ENCODE measurements around the gene TPSAB1.

TPSAB1 gene

GRCh38 chr16:1281517-1281916 is 41.0 kb downstream of the TPSAB1 start:
- in situ Hi-C loops (cut with MboI; ENCODE audit: low sequenced_read_pairs): no loop called here

- in situ Hi-C loops (cut with MboI; ENCODE audit: low sequenced_read_pairs): no loop called here
Observed at GRCh38 chr16:1282324-1282973, 41.9 kb downstream of the TPSAB1 start.

DNA sequence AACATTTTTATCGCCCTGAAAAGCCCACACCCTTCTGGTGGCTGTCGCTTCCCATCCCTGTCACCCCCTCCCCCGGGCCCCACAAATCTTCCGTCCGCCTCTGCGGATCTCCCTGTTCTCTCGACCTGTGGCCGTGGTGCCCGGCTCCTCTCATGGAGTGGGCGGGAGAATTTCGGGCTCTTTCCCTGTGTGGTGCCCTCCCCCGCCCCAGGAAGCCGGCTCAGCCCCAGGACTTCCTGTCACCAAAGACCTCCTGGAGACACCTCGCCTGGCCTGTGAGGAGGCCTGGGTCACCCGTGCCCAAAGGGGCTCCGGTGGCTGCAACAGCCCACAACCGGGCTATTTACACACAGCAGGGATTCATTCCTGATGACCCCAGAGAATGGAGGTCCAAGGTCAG is 42.8 kb downstream of the TPSAB1 start:
- in situ Hi-C loops (cut with MboI; ENCODE audit: low sequenced_read_pairs): no loop called here

DNA sequence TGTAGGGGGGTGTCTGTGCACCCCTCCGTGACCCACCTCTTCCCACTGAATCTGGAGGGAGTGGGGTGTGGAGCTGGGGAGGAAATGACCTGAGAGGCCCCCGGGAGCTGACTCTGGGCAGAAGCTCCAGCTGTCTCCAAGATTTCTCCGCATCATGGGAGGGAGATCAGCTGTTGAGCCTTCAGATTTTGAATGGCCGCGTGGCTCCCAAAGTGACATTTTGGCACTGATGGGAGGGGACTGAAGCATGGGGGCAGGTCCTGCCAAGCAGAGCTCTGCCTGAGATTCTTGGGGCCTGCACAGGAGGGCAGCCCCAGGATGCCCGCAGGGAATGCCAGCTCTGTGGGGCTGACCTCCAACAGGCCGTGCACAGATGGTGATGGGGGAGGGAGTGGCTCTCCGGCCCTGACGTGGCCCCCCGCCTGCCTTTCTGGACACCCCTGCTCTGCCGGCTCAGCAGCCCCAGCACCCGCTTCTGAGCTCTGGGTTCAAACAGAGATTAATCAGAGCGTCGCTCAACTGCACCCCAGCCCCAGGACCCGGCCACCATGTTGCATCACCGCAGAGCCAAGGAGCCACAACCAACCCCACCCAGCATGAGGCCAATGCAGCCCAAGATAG is 43.6 kb downstream of the TPSAB1 start:
- in situ Hi-C loops (cut with MboI; ENCODE audit: low sequenced_read_pairs): no loop called here

DNA sequence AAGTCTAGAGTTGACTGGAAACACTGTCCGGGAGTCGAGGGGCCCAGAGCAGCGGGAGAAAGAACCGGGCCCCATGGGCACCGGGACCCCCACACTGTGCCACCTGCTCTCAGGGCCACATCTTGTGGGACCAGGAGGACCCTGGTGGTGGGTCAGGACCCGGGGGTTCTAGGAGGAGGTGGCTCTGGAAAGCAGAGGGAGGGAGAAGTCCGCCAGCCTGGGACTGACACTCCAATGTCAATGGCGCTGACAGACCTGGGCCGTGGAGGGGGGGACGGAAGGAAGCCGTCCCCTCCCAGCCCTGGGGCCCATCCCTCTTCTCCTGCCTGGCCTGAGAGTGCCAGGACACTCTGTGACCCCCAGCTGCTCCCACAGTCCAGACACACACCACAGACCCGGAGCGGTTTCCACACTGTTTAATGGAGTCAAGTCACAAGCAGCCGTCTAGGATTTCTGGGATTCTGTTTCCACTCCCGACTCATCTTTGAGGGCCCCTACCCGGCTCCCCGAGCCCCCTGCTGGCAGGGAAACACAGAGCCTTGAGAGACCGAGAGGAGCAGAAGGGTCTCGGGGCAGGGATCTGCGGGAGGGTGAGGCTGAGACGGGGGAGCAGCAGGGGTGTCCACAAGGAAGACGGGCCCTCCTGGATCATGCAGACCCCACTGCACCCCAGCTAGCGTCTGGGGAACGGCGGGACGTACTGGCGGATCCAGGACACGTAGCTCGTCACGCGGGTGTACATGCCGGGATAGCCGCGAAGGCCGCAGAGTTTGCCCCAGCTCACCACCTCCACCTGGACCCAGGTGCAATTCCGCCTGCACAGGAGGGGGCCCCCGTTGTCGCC is 45.4 kb downstream of the TPSAB1 start:
- in situ Hi-C loops (cut with MboI; ENCODE audit: low sequenced_read_pairs): no loop called here

DNA sequence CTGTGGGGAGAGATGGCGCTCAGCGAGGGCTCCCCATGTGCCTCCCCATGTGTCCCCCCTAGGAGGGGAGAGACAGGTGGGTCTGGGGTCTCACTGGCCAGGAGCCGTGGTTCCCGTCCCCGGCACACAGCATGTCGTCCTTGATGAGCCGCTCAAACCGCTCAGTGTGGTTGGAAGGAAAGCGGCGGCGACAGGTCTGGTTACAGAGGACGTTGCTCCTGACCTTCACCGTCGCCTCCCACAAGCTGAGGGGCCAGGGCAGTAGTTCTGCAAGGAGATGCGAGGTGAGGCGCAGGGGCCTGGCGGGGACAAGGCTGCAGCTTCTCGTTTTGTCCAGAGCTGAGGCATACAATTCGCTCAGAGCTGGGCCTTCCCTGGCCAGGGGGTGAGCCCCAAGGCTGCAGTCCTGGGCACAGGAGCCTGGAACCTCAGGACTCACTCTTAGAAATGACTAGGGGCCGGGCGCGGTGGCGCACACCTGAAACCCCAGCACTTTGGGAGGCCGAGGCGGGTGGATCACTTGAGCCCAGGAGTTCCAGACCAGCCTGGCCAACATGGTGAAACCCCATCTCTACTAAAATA is 46.1 kb downstream of the TPSAB1 start:
- in situ Hi-C loops (cut with MboI; ENCODE audit: low sequenced_read_pairs): no loop called here

DNA sequence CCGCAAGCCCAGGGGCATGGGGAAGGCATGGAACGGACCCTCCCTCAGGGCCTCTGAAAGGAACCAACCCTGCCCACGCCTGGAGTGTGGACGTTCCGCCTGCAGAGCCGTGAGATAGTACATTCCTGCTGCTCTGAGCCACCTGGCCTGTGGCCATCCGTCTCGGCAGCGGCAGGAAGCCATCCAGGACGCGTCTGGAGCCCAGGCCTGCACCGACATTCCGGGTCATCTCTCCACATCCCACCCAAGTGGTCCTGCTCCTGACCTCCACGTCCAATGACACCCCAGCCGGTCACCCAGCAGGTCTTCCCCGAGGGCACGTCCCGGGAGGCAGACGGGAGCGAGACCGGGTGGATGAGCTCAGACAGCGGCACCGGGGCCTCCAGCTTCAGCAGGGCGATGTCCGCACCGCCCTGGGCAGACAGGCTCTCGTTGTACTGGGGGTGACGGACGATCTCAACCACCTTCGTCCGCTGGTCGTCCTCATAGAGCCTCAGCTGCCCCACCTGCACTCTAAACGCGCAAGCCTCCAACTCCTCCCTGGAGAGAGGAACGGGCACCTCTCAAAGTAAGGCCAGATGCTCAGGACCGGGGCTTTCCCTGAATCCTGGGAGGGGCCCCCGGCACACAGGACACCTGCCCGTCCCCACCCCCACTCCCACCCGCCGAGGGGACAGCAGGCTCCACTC is 47.6 kb downstream of the TPSAB1 start:
- in situ Hi-C loops (cut with MboI; ENCODE audit: low sequenced_read_pairs): no loop called here

- in situ Hi-C loops (cut with MboI; ENCODE audit: low sequenced_read_pairs): no loop called here
Observed at GRCh38 chr16:1288813-1289476, 48.4 kb downstream of the TPSAB1 start.

DNA sequence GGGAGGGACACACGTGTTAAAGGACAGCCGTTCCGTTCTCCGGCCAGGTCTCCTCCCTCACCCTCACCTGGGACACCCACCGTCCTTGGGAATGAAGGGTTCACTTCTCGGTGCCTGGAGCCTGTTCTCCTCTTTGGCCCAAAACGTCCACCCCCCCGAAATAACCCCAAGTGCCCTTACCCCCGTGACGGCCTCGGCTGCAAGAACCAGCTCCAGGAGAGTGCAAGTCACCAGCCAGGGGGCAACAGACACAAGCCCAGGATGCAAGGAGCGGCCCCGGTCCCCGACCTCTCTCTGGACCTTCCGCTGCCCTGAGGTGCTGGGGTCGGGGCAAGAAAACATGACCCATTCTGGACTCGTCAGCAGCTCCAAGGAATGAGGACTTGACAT is 49.0 kb downstream of the TPSAB1 start:
- in situ Hi-C loops (cut with MboI; ENCODE audit: low sequenced_read_pairs): no loop called here

DNA sequence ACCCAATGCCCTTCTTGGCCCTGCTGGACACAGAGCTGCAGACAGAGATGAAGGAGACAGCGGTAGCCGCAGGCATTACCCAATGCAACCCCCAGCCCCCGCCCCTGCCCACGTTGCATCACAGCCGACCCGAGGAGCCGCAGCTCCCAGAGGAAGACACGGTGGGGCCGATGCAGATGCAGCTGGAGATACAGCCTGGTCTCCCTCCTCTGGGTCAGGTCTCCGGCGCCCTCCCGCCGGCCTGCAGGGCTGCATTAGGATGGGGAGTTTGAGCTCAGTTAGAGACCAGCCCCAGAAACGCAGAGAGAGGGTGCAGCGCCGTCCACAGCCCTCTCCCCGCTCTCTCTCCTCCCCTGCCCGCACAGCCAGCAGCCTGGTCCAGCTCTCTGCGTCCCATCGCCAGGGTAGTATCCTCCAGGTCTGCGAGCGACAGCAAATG is 49.6 kb downstream of the TPSAB1 start:
- in situ Hi-C loops (cut with MboI; ENCODE audit: low sequenced_read_pairs): no loop called here

GRCh38 chr16:1290860-1291575 is 50.5 kb downstream of the TPSAB1 start:
- in situ Hi-C loops (cut with MboI; ENCODE audit: low sequenced_read_pairs): no loop called here

- in situ Hi-C loops (cut with MboI; ENCODE audit: low sequenced_read_pairs): no loop called here
Observed at GRCh38 chr16:1291576-1291974, 51.1 kb downstream of the TPSAB1 start.

Measured in hTERT RPE-1 (cell line).